ENCODE data around the gene FLNB. TPM values are rescaled to one million over a fixed set of nuclear protein-coding genes. Genes with fewer than 3 reads are reported as not detected.

The FLNB gene
- total RNA-seq, 1 donor from 2014 or later, result 83.3 TPM

- ATAC-seq (no peak), DNase-seq (no peak)
- no peaks in the 10 kb centered on the region for H3K9me3 ChIP-seq
- no peak overlapping the region for H3K27ac ChIP-seq
- peaks cover 12% of the 10 kb centered on the region for H3K4me1 ChIP-seq
- intact Hi-C loops (cut with DNase I), result no loop called here
- TF ChIP-seq CTCF (IDR thresholded peaks at IDR 0.05), result no peak
- H3K36me3 ChIP-seq, result peaks cover 71% of the 10 kb centered on the region
- H3K4me3 ChIP-seq, result no peak overlapping the region
- H3K27me3 ChIP-seq (ENCODE audit: low read depth), result no peaks in the 10 kb centered on the region
Measured at GRCh38 chr3:58158442-58159153, 150.4 kb downstream of the FLNB start.

GRCh38 chr3:58160399-58160798 lies 152.2 kb downstream of the FLNB start:
- Histone ChIP-seq H3K36me3 (peaks cover 63% of the 10 kb centered on the region), H3K4me3 (no peak overlapping the region), H3K4me1 (peaks cover 30% of the 10 kb centered on the region), H3K9me3 (no peaks in the 10 kb centered on the region), H3K27me3 (ENCODE audit: low read depth) (no peaks in the 10 kb centered on the region), H3K27ac (no peak overlapping the region)
- ATAC-seq (no peak), DNase-seq (no peak)
- no peak for TF ChIP-seq CTCF (IDR thresholded peaks at IDR 0.05)
- intact Hi-C loops (cut with DNase I), result no loop called here

- Histone ChIP-seq H3K27ac (no peak overlapping the region), H3K27me3 (ENCODE audit: low read depth) (no peaks in the 10 kb centered on the region), H3K9me3 (no peaks in the 10 kb centered on the region), H3K4me3 (no peak overlapping the region), H3K36me3 (peaks cover 56% of the 10 kb centered on the region), H3K4me1 (peaks cover 31% of the 10 kb centered on the region)
- ATAC-seq (peak; percentile 32 to 42), DNase-seq (no peak)
- no peak for TF ChIP-seq CTCF (IDR thresholded peaks at IDR 0.05)
- intact Hi-C loops (cut with DNase I), result no loop called here
Measured at GRCh38 chr3:58161435-58162398, 153.5 kb downstream of the FLNB start.

GRCh38 chr3:58163234-58163633 lies 155.0 kb downstream of the FLNB start:
- no peak for TF ChIP-seq CTCF (IDR thresholded peaks at IDR 0.05)
- Histone ChIP-seq H3K9me3 (no peaks in the 10 kb centered on the region), H3K36me3 (peaks cover 44% of the 10 kb centered on the region), H3K27me3 (ENCODE audit: low read depth) (no peaks in the 10 kb centered on the region), H3K27ac (no peak overlapping the region), H3K4me1 (peaks cover 31% of the 10 kb centered on the region), H3K4me3 (no peak overlapping the region)
- peak in 1 of 2 donors; percentile 20 for ATAC-seq
- intact Hi-C loops (cut with DNase I), result no loop called here
- no peak for DNase-seq

GRCh38 chr3:58164199-58164879 lies 156.1 kb downstream of the FLNB start:
- TF ChIP-seq CTCF (IDR thresholded peaks at IDR 0.05), result no peak
- no peaks in the 10 kb centered on the region for H3K9me3 ChIP-seq
- H3K27ac ChIP-seq, result no peak overlapping the region
- DNase-seq (peak; percentile 82), ATAC-seq (peak; percentile 72 to 76)
- intact Hi-C loops (cut with DNase I), result no loop called here
- H3K27me3 ChIP-seq (ENCODE audit: low read depth), result no peaks in the 10 kb centered on the region
- peaks cover 44% of the 10 kb centered on the region for H3K36me3 ChIP-seq
- H3K4me3 ChIP-seq, result no peak overlapping the region
- H3K4me1 ChIP-seq, result peaks cover 31% of the 10 kb centered on the region

All from lower lobe of right lung (tissue), 2 donors.